ENCODE measurements around the gene TCAIM.
"Not testable (repeated sequence)": the region's sequence is repeated elsewhere in the genome, so short reads cannot be mapped to it uniquely, and the experiment has no call there.

Gene TCAIM

GRCh38 chr3:44396200-44397171, 57.9 kb downstream of the TCAIM start:
- no peak overlapping the region for H3K4me3 ChIP-seq (ENCODE audit: low read depth, low read length)
- TF ChIP-seq, protein P1, sequence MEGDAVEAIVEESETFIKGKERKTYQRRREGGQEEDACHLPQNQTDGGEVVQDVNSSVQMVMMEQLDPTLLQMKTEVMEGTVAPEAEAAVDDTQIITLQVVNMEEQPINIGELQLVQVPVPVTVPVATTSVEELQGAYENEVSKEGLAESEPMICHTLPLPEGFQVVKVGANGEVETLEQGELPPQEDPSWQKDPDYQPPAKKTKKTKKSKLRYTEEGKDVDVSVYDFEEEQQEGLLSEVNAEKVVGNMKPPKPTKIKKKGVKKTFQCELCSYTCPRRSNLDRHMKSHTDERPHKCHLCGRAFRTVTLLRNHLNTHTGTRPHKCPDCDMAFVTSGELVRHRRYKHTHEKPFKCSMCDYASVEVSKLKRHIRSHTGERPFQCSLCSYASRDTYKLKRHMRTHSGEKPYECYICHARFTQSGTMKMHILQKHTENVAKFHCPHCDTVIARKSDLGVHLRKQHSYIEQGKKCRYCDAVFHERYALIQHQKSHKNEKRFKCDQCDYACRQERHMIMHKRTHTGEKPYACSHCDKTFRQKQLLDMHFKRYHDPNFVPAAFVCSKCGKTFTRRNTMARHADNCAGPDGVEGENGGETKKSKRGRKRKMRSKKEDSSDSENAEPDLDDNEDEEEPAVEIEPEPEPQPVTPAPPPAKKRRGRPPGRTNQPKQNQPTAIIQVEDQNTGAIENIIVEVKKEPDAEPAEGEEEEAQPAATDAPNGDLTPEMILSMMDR (IDR thresholded peaks at IDR 0.05; ENCODE audit: low read depth, low read length), result no peak
- TF ChIP-seq MYC (IDR thresholded peaks at IDR 0.05; ENCODE audit: low read depth, low read length) (no peak), POLR2A (IDR thresholded peaks at IDR 0.05; ENCODE audit: extremely low read depth, insufficient read length) (no peak)
- TF ChIP-seq, protein P2, sequence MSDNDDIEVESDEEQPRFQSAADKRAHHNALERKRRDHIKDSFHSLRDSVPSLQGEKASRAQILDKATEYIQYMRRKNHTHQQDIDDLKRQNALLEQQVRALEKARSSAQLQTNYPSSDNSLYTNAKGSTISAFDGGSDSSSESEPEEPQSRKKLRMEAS (IDR thresholded peaks at IDR 0.05; ENCODE audit: low read depth, low read length), result no peak
- no peak for DNase-seq (ENCODE audit: low read depth)

DNA sequence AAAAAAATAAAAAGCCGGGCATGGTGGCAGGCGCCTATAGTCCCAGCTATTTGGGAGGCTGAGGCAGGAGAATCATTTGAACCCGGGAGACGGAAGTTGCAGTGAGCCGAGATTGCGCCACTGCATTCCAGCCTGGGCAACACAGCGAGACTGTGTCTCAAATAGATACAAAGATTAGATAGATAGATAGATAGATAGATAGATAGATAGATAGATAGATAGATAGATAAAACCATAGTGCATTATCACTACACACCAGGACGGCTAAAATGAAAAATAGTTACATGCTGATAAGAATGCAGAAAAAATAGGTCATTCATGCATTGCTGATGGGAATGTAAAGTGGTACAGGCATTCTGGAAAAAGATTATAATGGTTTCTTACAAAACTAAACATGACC, 59.7 kb downstream of the TCAIM start:
- DNase-seq (ENCODE audit: low read depth); H3K4me3 ChIP-seq (ENCODE audit: low read depth, low read length): not testable (repeated sequence)

DNA sequence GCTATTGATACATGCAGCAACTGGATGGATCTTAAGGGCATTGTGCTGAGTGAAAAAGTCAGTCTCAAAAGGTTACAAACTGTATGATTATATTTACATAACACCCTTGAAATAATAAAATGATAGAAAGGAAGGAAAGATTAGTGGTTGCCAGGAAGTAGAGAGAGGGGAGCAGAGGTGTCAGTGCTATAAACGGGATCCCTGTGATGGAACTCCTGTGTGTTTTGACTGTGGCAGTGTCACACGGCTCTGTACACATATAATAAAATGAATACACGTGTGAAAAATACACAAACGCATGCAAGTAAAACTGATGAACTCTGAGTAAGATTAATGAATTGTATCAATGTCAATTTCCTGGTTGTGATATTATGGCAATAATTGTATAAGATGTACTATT, 60.3 kb downstream of the TCAIM start:
- no peak for DNase-seq (ENCODE audit: low read depth)
- TF ChIP-seq, protein P2 (IDR thresholded peaks at IDR 0.05; ENCODE audit: low read depth, low read length), result no peak
- TF ChIP-seq MYC (IDR thresholded peaks at IDR 0.05; ENCODE audit: low read depth, low read length) (no peak), POLR2A (IDR thresholded peaks at IDR 0.05; ENCODE audit: extremely low read depth, insufficient read length) (no peak)
- TF ChIP-seq, protein P1 (IDR thresholded peaks at IDR 0.05; ENCODE audit: low read depth, low read length), result no peak
- no peak overlapping the region for H3K4me3 ChIP-seq (ENCODE audit: low read depth, low read length)

GRCh38 chr3:44400771-44401170, 62.2 kb downstream of the TCAIM start:
- DNase-seq (ENCODE audit: low read depth), result no peak
- TF ChIP-seq MYC (IDR thresholded peaks at IDR 0.05; ENCODE audit: low read depth, low read length), result no peak
- TF ChIP-seq, protein P1 (IDR thresholded peaks at IDR 0.05; ENCODE audit: low read depth, low read length), result no peak
- TF ChIP-seq, protein P2 (IDR thresholded peaks at IDR 0.05; ENCODE audit: low read depth, low read length), result no peak
- no peak overlapping the region for H3K4me3 ChIP-seq (ENCODE audit: low read depth, low read length)

DNA sequence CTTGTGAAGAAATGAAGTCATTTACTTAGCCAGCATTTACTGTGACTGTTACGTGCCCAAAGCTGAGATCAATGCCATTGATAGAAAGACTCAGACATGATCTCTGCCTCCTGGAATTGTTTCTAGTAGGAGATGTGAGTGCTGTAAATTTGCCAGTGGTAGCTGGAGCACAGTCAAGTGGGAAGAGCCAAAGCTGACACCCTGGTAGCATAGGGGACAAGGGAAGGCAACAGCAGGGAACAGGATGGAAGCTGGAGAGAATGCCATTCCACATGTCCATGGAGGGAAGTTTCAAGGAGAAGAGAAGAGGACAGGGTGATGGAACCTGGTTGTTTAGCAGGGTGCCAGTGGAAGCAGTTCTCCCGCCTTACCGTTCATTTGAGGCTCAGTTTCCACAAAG, 64.0 kb downstream of the TCAIM start:
- no peak for DNase-seq (ENCODE audit: low read depth)
- no peak for TF ChIP-seq POLR2A (IDR thresholded peaks at IDR 0.05; ENCODE audit: extremely low read depth, insufficient read length)
- TF ChIP-seq MYC (IDR thresholded peaks at IDR 0.05; ENCODE audit: low read depth, low read length), result no peak
- TF ChIP-seq, protein P2 (IDR thresholded peaks at IDR 0.05; ENCODE audit: low read depth, low read length), result no peak
- TF ChIP-seq, protein P1 (IDR thresholded peaks at IDR 0.05; ENCODE audit: low read depth, low read length), result no peak
- H3K4me3 ChIP-seq (ENCODE audit: low read depth, low read length), result no peak overlapping the region

GRCh38 chr3:44409640-44410410, 71.3 kb downstream of the TCAIM start:
- H3K4me3 ChIP-seq (ENCODE audit: low read depth, low read length), result no peak overlapping the region
- no peak for DNase-seq (ENCODE audit: low read depth)
- TF ChIP-seq, protein P2 (IDR thresholded peaks at IDR 0.05; ENCODE audit: low read depth, low read length), result no peak
- TF ChIP-seq MYC (IDR thresholded peaks at IDR 0.05; ENCODE audit: low read depth, low read length) (no peak), POLR2A (IDR thresholded peaks at IDR 0.05; ENCODE audit: extremely low read depth, insufficient read length) (no peak)
- TF ChIP-seq, protein P1 (IDR thresholded peaks at IDR 0.05; ENCODE audit: low read depth, low read length), result no peak
